GM18870 (cell line): ENCODE results near the gene SV2B.

Experiments used
- ATAC-seq: cut with Tn5 transposase; IDR thresholded peaks from one replicate; pipeline ENCODE4 v1.9.1; 2021; ENCODE audit warnings: moderate library complexity; ENCODE audit not compliant: unreplicated experiment

Gene SV2B

GRCh38 chr15:91136386-91136923 lies 36.4 kb downstream of the SV2B start:
- no peak for ATAC-seq

GRCh38 chr15:91140601-91141000 lies 40.5 kb downstream of the SV2B start:
- no peak for ATAC-seq

- ATAC-seq, result no peak
Observed at GRCh38 chr15:91141097-91141496, 41.0 kb downstream of the SV2B start.

- no peak for ATAC-seq
Observed at GRCh38 chr15:91142106-91142744, 42.2 kb downstream of the SV2B start.

GRCh38 chr15:91142946-91143345 lies 42.9 kb downstream of the SV2B start:
- ATAC-seq, result no peak

- no peak for ATAC-seq
Observed at GRCh38 chr15:91146728-91147127, 46.7 kb downstream of the SV2B start.

GRCh38 chr15:91148243-91148642 lies 48.2 kb downstream of the SV2B start:
- no peak for ATAC-seq

- ATAC-seq, result no peak
Observed at GRCh38 chr15:91150502-91151160, 50.6 kb downstream of the SV2B start.

- no peak for ATAC-seq
Observed at GRCh38 chr15:91151781-91152563, 51.9 kb downstream of the SV2B start.

GRCh38 chr15:91152896-91153581 lies 53.0 kb downstream of the SV2B start:
- ATAC-seq, result no peak

- ATAC-seq, result no peak
Observed at GRCh38 chr15:91153954-91154353, 53.9 kb downstream of the SV2B start.

GRCh38 chr15:91156175-91156726 lies 56.2 kb downstream of the SV2B start:
- ATAC-seq, result no peak

GRCh38 chr15:91158415-91159394 lies 58.6 kb downstream of the SV2B start:
- no peak for ATAC-seq

GRCh38 chr15:91165850-91166249 lies 65.8 kb downstream of the SV2B start:
- no peak for ATAC-seq

GRCh38 chr15:91168457-91168856 lies 68.4 kb downstream of the SV2B start:
- ATAC-seq, result no peak

- no peak for ATAC-seq
Observed at GRCh38 chr15:91171334-91171733, 71.3 kb downstream of the SV2B start.

- no peak for ATAC-seq
Observed at GRCh38 chr15:91182101-91182500, 82.0 kb downstream of the SV2B start.

GRCh38 chr15:91183596-91183995 lies 83.5 kb downstream of the SV2B start:
- ATAC-seq, result no peak

- ATAC-seq, result no peak
Observed at GRCh38 chr15:91184441-91184840, 84.4 kb downstream of the SV2B start.
